Measurements from ENCODE around the gene RAB11FIP3.

GRCh38 chr16:440627-441026, 15.2 kb downstream of the RAB11FIP3 start:
- TF ChIP-seq CTCF (IDR thresholded peaks at IDR 0.05) (no peak), POLR2A (IDR thresholded peaks at IDR 0.05) (no peak)

Measured in ovary (tissue), 3 donors.